ENCODE data around the gene GRIK4. TPM values are rescaled to one million over a fixed set of nuclear protein-coding genes. Genes with fewer than 3 reads are reported as not detected.

The GRIK4 gene
- total and polyA plus RNA-seq, 9 of the 15 experiments (the other 6 are each of a cell fraction or from before 2014, with no cell fraction given) = not detected

- TF ChIP-seq E2F3 (CRISPR knock-in tag; IDR thresholded peaks at IDR 0.05) = no peak
- TF ChIP-seq SETDB1 (IDR thresholded peaks at IDR 0.05; ENCODE audit: low read length) = no peak
- TF ChIP-seq ZBTB7A (IDR thresholded peaks at IDR 0.05; ENCODE audit: borderline replicate concordance, control insufficient read depth, low read depth, low read length) = peak; percentile 62; the same call in 1 of the 2 replicates
- TF ChIP-seq RERE (CRISPR knock-in tag; IDR thresholded peaks at IDR 0.05; ENCODE audit: borderline replicate concordance) = no peak
- no peak for TF ChIP-seq GATAD2B (IDR thresholded peaks at IDR 0.05; ENCODE audit: borderline replicate concordance)
- TF ChIP-seq SMAD2 (IDR thresholded peaks at IDR 0.05; ENCODE audit: low read depth, low read length) = no peak
- peak; percentile 50; the same call in 1 of the 2 replicates for TF ChIP-seq CTBP1 (IDR thresholded peaks at IDR 0.05; ENCODE audit: borderline replicate concordance)
- TF ChIP-seq HMBOX1 (IDR thresholded peaks at IDR 0.05) = no peak
- TF ChIP-seq HMGN3 (IDR thresholded peaks at IDR 0.05; ENCODE audit: borderline replicate concordance, extremely low read depth, insufficient read length, low read depth, low read length) = peak; percentile 73
- TF ChIP-seq ZNF57 (CRISPR knock-in tag; IDR thresholded peaks at IDR 0.05) = no peak
- TF ChIP-seq ZFP91 (CRISPR knock-in tag; IDR thresholded peaks at IDR 0.05) = no peak
- peak; percentile 77 for TF ChIP-seq PHF20 (IDR thresholded peaks at IDR 0.05; ENCODE audit: partially characterized antibody)
- TF ChIP-seq SMAD1 (IDR thresholded peaks at IDR 0.05; ENCODE audit: low read depth, low read length, partially characterized antibody) = no peak
- TF ChIP-seq MAZ (CRISPR knock-in tag; conservative IDR thresholded peaks at IDR 0.05 in 1 of 2, IDR thresholded peaks at IDR 0.05 in 1 of 2) = peak; percentile 97 to 98
- TF ChIP-seq RFX1 (IDR thresholded peaks at IDR 0.05) = peak; percentile 97
- TF ChIP-seq FOXM1 (IDR thresholded peaks at IDR 0.05; ENCODE audit: low read depth) = no peak
- TF ChIP-seq FOXM1 (CRISPR knock-in tag; IDR thresholded peaks at IDR 0.05; ENCODE audit: low read depth) = no peak
- TF ChIP-seq FOXO4 (CRISPR knock-in tag; IDR thresholded peaks at IDR 0.05) = no peak
Observed at GRCh38 chr11:121023848-121024751, 512.6 kb downstream of the GRIK4 start, which contains the start of gene TBCEL (continued).

All from K562 (cell line).